Measurements from ENCODE around the gene LRRC4. TPM values are rescaled to one million over a fixed set of nuclear protein-coding genes. Genes with fewer than 3 reads are reported as not detected.

The LRRC4 gene
- total and polyA plus RNA-seq, 7 donors: 0.39 to 5.0 (median 2.7) TPM

DNA sequence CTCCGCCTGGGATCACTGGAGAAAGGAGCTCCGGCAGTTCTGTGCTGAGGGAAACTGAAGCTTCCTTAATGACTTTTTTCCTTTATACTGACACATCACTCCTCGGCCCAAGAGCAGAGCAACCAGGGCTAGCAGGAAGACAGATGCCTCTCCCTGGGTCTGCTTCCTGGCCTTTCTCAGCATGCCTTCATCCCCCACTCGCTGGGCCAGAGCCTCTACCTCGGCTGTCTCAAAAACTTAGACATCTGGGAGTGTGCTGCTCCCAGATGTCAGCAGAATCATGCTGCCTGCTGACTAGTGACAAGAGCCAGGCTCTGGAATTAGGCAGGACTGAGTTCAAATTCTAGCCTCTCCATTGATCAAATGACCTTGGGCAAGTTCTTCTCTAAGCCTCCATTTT, 24.4 kb upstream of the LRRC4 start:
- intact Hi-C loops (cut with DNase I): no loop called here
- ATAC-seq (no peak), DNase-seq (no peak)
- Histone ChIP-seq H3K27ac (no peak overlapping the region), H3K36me3 (ENCODE audit: insufficient read depth in 1 of 2, low read depth in 1 of 2) (no peaks in the 10 kb centered on the region), H3K4me3 (no peak overlapping the region), H3K9me3 (no peaks in the 10 kb centered on the region), H3K4me1 (no peaks in the 10 kb centered on the region), H3K27me3 (ENCODE audit: insufficient read depth in 3 of 3, low read length in 2 of 3) (no peaks in the 10 kb centered on the region)
- 74 to 78% (median 77%) methylated on average over 5 of the region's 5 CpGs for WGBS, 3 donors
- TF ChIP-seq CTCF (IDR thresholded peaks at IDR 0.05): no peak

DNA sequence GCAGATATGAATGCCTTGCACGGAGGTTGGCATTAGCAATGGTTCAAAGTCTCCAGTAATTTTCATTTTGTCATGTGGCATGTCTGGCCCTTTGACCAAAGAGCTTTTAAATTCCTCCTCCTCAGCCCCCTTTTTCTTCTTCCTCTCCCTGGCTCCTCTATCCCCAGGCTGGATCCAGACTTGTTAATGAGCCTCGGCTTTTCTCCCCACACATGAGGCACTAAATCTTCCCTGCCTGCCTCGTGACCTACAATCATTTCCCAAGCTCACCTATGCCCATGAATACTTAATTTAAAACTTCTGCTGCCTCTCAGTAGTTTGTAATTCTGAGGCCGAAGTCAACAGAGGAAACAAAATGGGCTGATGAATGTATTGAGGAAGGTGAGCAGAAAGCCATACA, 23.3 kb upstream of the LRRC4 start:
- Histone ChIP-seq H3K27me3 (ENCODE audit: insufficient read depth in 3 of 3, low read length in 2 of 3) (no peaks in the 10 kb centered on the region), H3K36me3 (ENCODE audit: insufficient read depth in 1 of 2, low read depth in 1 of 2) (no peaks in the 10 kb centered on the region), H3K9me3 (no peaks in the 10 kb centered on the region), H3K27ac (no peak overlapping the region), H3K4me1 (no peaks in the 10 kb centered on the region), H3K4me3 (no peak overlapping the region)
- no peak for TF ChIP-seq CTCF (IDR thresholded peaks at IDR 0.05)
- 82 to 94% (median 87%) methylated on average over 4 of the region's 4 CpGs for WGBS, 3 donors
- intact Hi-C loops (cut with DNase I): no loop called here
- no peak for ATAC-seq
- no peak for DNase-seq

DNA sequence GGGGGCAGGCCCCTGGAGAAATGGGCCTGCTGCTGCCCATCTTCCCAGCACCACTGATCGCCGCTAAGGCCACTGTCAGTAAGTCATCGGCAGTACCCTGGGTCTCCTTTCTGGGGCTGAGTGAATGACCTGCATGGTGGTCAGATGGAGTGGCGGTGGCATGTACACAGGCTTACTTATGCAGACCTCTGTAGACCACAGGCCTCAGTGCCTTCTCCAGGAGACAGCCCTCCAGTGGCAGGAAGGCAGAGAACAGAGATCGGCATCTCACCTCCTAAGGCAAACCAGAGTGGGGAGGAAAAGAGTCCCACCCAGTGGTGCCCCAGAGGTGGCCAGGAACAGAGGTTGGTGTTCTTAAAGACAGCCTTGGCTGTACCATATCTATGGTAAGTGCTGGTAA, 22.8 kb upstream of the LRRC4 start:
- no peaks in the 10 kb centered on the region for H3K27me3 ChIP-seq (ENCODE audit: insufficient read depth in 3 of 3, low read length in 2 of 3)
- H3K27ac ChIP-seq: no peak overlapping the region
- no peak for TF ChIP-seq CTCF (IDR thresholded peaks at IDR 0.05)
- no peaks in the 10 kb centered on the region for H3K4me1 ChIP-seq
- intact Hi-C loops (cut with DNase I): no loop called here
- H3K4me3 ChIP-seq: no peak overlapping the region
- H3K9me3 ChIP-seq: no peaks in the 10 kb centered on the region
- DNase-seq: no peak
- WGBS, 3 donors: 94 to 97% (median 96%) methylated on average over 5 of the region's 5 CpGs
- ATAC-seq: no peak
- no peaks in the 10 kb centered on the region for H3K36me3 ChIP-seq (ENCODE audit: insufficient read depth in 1 of 2, low read depth in 1 of 2)

- H3K27ac ChIP-seq: no peak overlapping the region
- no peak for TF ChIP-seq CTCF (IDR thresholded peaks at IDR 0.05)
- H3K4me1 ChIP-seq: no peaks in the 10 kb centered on the region
- no peaks in the 10 kb centered on the region for H3K27me3 ChIP-seq (ENCODE audit: insufficient read depth in 3 of 3, low read length in 2 of 3)
- no peak for ATAC-seq
- no peak overlapping the region for H3K4me3 ChIP-seq
- H3K36me3 ChIP-seq (ENCODE audit: insufficient read depth in 1 of 2, low read depth in 1 of 2): no peaks in the 10 kb centered on the region
- no peaks in the 10 kb centered on the region for H3K9me3 ChIP-seq
- intact Hi-C loops (cut with DNase I): no loop called here
- no peak for DNase-seq
These were observed 21.8 kb upstream of the LRRC4 start for GRCh38 chr7:128053023-128053422.

- no peak for TF ChIP-seq CTCF (IDR thresholded peaks at IDR 0.05)
- Histone ChIP-seq H3K27ac (no peak overlapping the region), H3K9me3 (no peaks in the 10 kb centered on the region), H3K4me1 (no peaks in the 10 kb centered on the region), H3K4me3 (no peak overlapping the region), H3K27me3 (ENCODE audit: insufficient read depth in 3 of 3, low read length in 2 of 3) (no peaks in the 10 kb centered on the region), H3K36me3 (ENCODE audit: insufficient read depth in 1 of 2, low read depth in 1 of 2) (no peaks in the 10 kb centered on the region)
- intact Hi-C loops (cut with DNase I): no loop called here
- 78 to 90% (median 86%) methylated on average over 9 of the region's 9 CpGs for WGBS, 3 donors
- ATAC-seq: no peak
- DNase-seq: no peak
These were observed 21.2 kb upstream of the LRRC4 start for GRCh38 chr7:128052404-128052803.

Measured in psoas muscle (tissue), 8 donors.